Right lobe of liver (tissue), 6 donors: ENCODE results near the gene CD109. TPM values are rescaled to one million over a fixed set of nuclear protein-coding genes. Genes with fewer than 3 reads are reported as not detected.
"Not testable (repeated sequence)": the region's sequence is repeated elsewhere in the genome, so short reads cannot be mapped to it uniquely, and the experiment has no call there.

Experiments used
- ATAC-seq, 4 donors: fragments of 200-7000 bp; cut with Tn5 transposase; one replicate each; pipeline ENCODE4 v1.9.1; 2020; ENCODE audit warnings: mild to moderate bottlenecking in 4 of 4, moderate library complexity in 4 of 4
- DNase-seq, 3 donors: peaks; one replicate each; pipeline ENCODE4 v3.0.0-alpha.2; 2020
- H3K27ac ChIP-seq, 3 donors: fragments of 200-600 bp; one replicate each; pipeline ENCODE4 v1.8.0; 2022
- H3K27me3 ChIP-seq, 2 donors: fragments of 200-600 bp; one replicate each; pipeline ENCODE4 v1.8.0; 2022
- H3K36me3 ChIP-seq, 4 donors: fragments of 200-600 bp; sonication (generic) in 1 of 4; one replicate each; pipeline versions ENCODE4 v1.5.1 to v1.8.0; 2017 to 2022; ENCODE audit warnings: control low read depth in 1 of 4
- H3K4me1 ChIP-seq, 4 donors: fragments of 200-600 bp; sonication (generic) in 1 of 4; one replicate each; pipeline versions ENCODE4 v1.5.1 to v1.8.0; 2017 to 2022; ENCODE audit warnings: control low read depth in 1 of 4
- H3K4me3 ChIP-seq, 3 donors: fragments of 200-600 bp; one replicate each; pipeline ENCODE4 v1.8.0; 2022
- H3K9me3 ChIP-seq, 4 donors: fragments of 200-600 bp; sonication (generic) in 1 of 4; one replicate each; pipeline versions ENCODE4 v1.5.1 to v1.8.0; 2017 to 2022; ENCODE audit warnings: control low read depth in 1 of 4
- CTCF ChIP-seq, 4 donors: fragments of 200-600 bp in 3 of 4; fragments of 450-650 bp in 1 of 4; IDR thresholded peaks; one replicate each; pipeline versions ENCODE4 v1.5.1 to v1.8.0; 2016 to 2022; ENCODE audit warnings: antibody characterized with exemption in 4 of 4, mild to moderate bottlenecking in 2 of 4
- POLR2A ChIP-seq: fragments of 450-650 bp; IDR thresholded peaks from one replicate; pipeline ENCODE4 v1.6.1; 2017; ENCODE audit warnings: antibody characterized with exemption, mild to moderate bottlenecking
- WGBS: methylation state at CpG from one replicate; pipeline ENCODE4 v1.1.6; 2018; ENCODE audit warnings: low coverage, low lambda C conversion rate; ENCODE audit not compliant: insufficient coverage; ENCODE audit errors: missing lambda C conversion rate; 5-methylcytosine and 5-hydroxymethylcytosine counted together
- intact Hi-C, 2 donors: fragments of 100-400 bp; cut with DNase I; formaldehyde crosslinking; loops; one replicate each; pipeline versions ENCODE4 v1.11.2 to v1.14.1; 2022
- total RNA-seq, 6 experiments: library from RNA; depleted of rRNA in 2 of 6; stranded (reverse); fragments of >200 nt in 2 of 6; fragmentation: NEBNext Ultra II Directional in 3 of 6; extraction: Animal tissue kit (Norgen Biotek cat#: 25700) in 3 of 6; gene quantifications; one replicate each; pipeline versions ENCODE4 v1.1.0 to v1.2.4, GENCODE V29; 2016 to 2023
- donor health status: DM: no; HTN: yes; CAD: no.
- donor health status: DM: no; HTN: no; CAD: no.
- donor health status: DM: no; HTN: no; CAD: no.
- donor health status: DM: no; HTN: yes; CAD: no.
- donor health status: DM: no; HTN: yes; CAD: no.

CD109 gene
- total RNA-seq, 6 experiments from 2014 or later: 0.35 to 8.4 (median 2.8) TPM

- Histone ChIP-seq H3K9me3 (no peaks in the 10 kb centered on the region), H3K27me3 (no peaks in the 10 kb centered on the region), H3K36me3 (no peaks in the 10 kb centered on the region), H3K4me1 (no peaks in the 10 kb centered on the region), H3K27ac (no peak overlapping the region), H3K4me3 (no peak overlapping the region)
- intact Hi-C loops: no loop called here
- ATAC-seq (peak in 1 of 4 donors; percentile 51), DNase-seq (no peak)
- TF ChIP-seq CTCF (IDR thresholded peaks at IDR 0.05) (no peak), POLR2A (no peak)
- 67% methylated on average over 1 of the region's 1 CpG for WGBS
These were observed 14.9 kb downstream of the CD109 start for GRCh38 chr6:73710948-73711347.

GRCh38 chr6:73712535-73713173, 16.7 kb downstream of the CD109 start:
- TF ChIP-seq POLR2A (no peak), CTCF (IDR thresholded peaks at IDR 0.05) (no peak)
- no peaks in the 10 kb centered on the region for H3K4me1 ChIP-seq
- ATAC-seq: peak in 1 of 4 donors; percentile 48
- H3K4me3 ChIP-seq: no peak overlapping the region
- intact Hi-C loops: no loop called here
- H3K27ac ChIP-seq: no peak overlapping the region
- H3K9me3 ChIP-seq: no peaks in the 10 kb centered on the region
- no peaks in the 10 kb centered on the region for H3K36me3 ChIP-seq
- no peaks in the 10 kb centered on the region for H3K27me3 ChIP-seq
- WGBS: 79% methylated on average over 5 of the region's 5 CpGs
- DNase-seq: no peak

GRCh38 chr6:73713426-73714147, 17.6 kb downstream of the CD109 start:
- intact Hi-C loops: no loop called here
- TF ChIP-seq POLR2A (no peak), CTCF (IDR thresholded peaks at IDR 0.05) (no peak)
- no peaks in the 10 kb centered on the region for H3K4me1 ChIP-seq
- no peaks in the 10 kb centered on the region for H3K9me3 ChIP-seq
- peak in 3 of 4 donors; percentile 36 to 58 (median 56) for ATAC-seq
- H3K27ac ChIP-seq: no peak overlapping the region
- H3K4me3 ChIP-seq: no peak overlapping the region
- H3K36me3 ChIP-seq: no peaks in the 10 kb centered on the region
- H3K27me3 ChIP-seq: no peaks in the 10 kb centered on the region
- WGBS: 41% methylated on average over 8 of the region's 8 CpGs
- DNase-seq: no peak

- H3K4me3 ChIP-seq, intact Hi-C loops, H3K4me1 ChIP-seq, H3K27ac ChIP-seq, ATAC-seq, DNase-seq, H3K36me3 ChIP-seq, H3K27me3 ChIP-seq, H3K9me3 ChIP-seq: not testable (repeated sequence)
- 67% methylated on average over 2 of the region's 5 CpGs for WGBS
These were observed 19.1 kb downstream of the CD109 start for GRCh38 chr6:73715111-73715508.

- no peak for DNase-seq
- Histone ChIP-seq H3K9me3 (no peaks in the 10 kb centered on the region), H3K27me3 (no peaks in the 10 kb centered on the region), H3K27ac (no peak overlapping the region), H3K4me1 (no peaks in the 10 kb centered on the region), H3K36me3 (no peaks in the 10 kb centered on the region), H3K4me3 (no peak overlapping the region)
- TF ChIP-seq CTCF (IDR thresholded peaks at IDR 0.05) (no peak), POLR2A (no peak)
- WGBS: 39% methylated on average over 2 of the region's 2 CpGs
- no peak for ATAC-seq
- intact Hi-C loops: no loop called here
These were observed 23.0 kb downstream of the CD109 start for GRCh38 chr6:73719046-73719445.
